ENCODE measurements around the gene BEND3. TPM values are rescaled to one million over a fixed set of nuclear protein-coding genes. Genes with fewer than 3 reads are reported as not detected.

BEND3 gene
- total and polyA plus RNA-seq, 2 experiments from 2014 or later: 9.2 to 33.7 TPM

GRCh38 chr6:107120404-107120803, 5.1 kb upstream of the BEND3 start:
- no peaks in the 10 kb centered on the region for H3K9me2 ChIP-seq (ENCODE audit: insufficient read depth)
- no peak overlapping the region for H3K4me3 ChIP-seq
- H3K4me2 ChIP-seq: no peak overlapping the region
- H3K27ac ChIP-seq (ENCODE audit: low read depth): no peak overlapping the region
- Mint-ChIP-seq H3K4me3 (no peak overlapping the region), H3K4me1 (peaks cover 40% of the 10 kb centered on the region), H3K9me3 (no peaks in the 10 kb centered on the region), H3K27ac (no peak overlapping the region), H3K36me3 (ENCODE audit: low read depth) (no peaks in the 10 kb centered on the region), H3K27me3 (ENCODE audit: insufficient read depth, low read depth, poor library complexity) (peaks cover 10% of the 10 kb centered on the region)
- no peaks in the 10 kb centered on the region for H3K27me3 ChIP-seq (ENCODE audit: insufficient read depth)
- TF ChIP-seq STAT1 (IDR thresholded peaks at IDR 0.05; ENCODE audit: unreplicated experiment) (no peak), POLR2AphosphoS5 (IDR thresholded peaks at IDR 0.05; ENCODE audit: low read depth) (no peak), NANOG (IDR thresholded peaks at IDR 0.05; ENCODE audit: borderline replicate concordance) (no peak), CTCF (conservative IDR thresholded peaks at IDR 0.05; ENCODE audit: low read depth in 2 of 2) (no peak), EZH2 (IDR thresholded peaks at IDR 0.05; ENCODE audit: low read depth, unreplicated experiment) (no peak), ZNF331 (CRISPR knock-in tag; IDR thresholded peaks at IDR 0.05; ENCODE audit: low read depth) (no peak), CREB1 (CRISPR knock-in tag; IDR thresholded peaks at IDR 0.05; ENCODE audit: low read depth) (no peak), EZH2phosphoT487 (IDR thresholded peaks at IDR 0.05; ENCODE audit: unreplicated experiment) (no peak), ETS1 (IDR thresholded peaks at IDR 0.05) (no peak), REST (IDR thresholded peaks at IDR 0.05; ENCODE audit: unreplicated experiment) (no peak), JUNB (IDR thresholded peaks at IDR 0.05; ENCODE audit: unreplicated experiment) (no peak), ZNF462 (CRISPR knock-in tag; IDR thresholded peaks at IDR 0.05) (no peak), ZNF114 (CRISPR knock-in tag; IDR thresholded peaks at IDR 0.05) (no peak)
- no peaks in the 10 kb centered on the region for H3K36me3 ChIP-seq (ENCODE audit: insufficient read depth)
- ATAC-seq (no peak), DNase-seq (ENCODE audit: low spot score) (no peak)
- H3F3A ChIP-seq (replicated peaks; ENCODE audit: low read depth): 0 out of 2 replicates have a peak, but pooled peaks cover 5% of the 10 kb centered on the region
- peaks cover 16% of the 10 kb centered on the region for H3K4me1 ChIP-seq (ENCODE audit: insufficient read depth)
- H4K20me1 ChIP-seq (replicated peaks; ENCODE audit: insufficient read depth): no peaks in the 10 kb centered on the region
- H2AFZ ChIP-seq: no peak overlapping the region
- H3K79me2 ChIP-seq (replicated peaks; ENCODE audit: insufficient read depth): no peaks in the 10 kb centered on the region

Data from GM23338 (cell line).